Ascending aorta (tissue), 2 donors: ENCODE data around the gene FOXJ3. TPM values are rescaled to one million over a fixed set of nuclear protein-coding genes. Genes with fewer than 3 reads are reported as not detected.

ENCODE experiments used
- DNase-seq, 2 donors: peaks; one replicate each; pipeline ENCODE4 v3.0.0-alpha.2; 2019; ENCODE audit warnings: low spot score in 2 of 2
- H3K27ac ChIP-seq, 2 donors: fragments of 200-600 bp; sonication (generic); one replicate each; pipeline ENCODE4 v1.5.1; 2016 to 2017; ENCODE audit warnings: mild to moderate bottlenecking in 1 of 2
- H3K27me3 ChIP-seq: fragments of 200-600 bp; sonication (generic); one replicate; pipeline ENCODE4 v1.5.1; 2017
- H3K36me3 ChIP-seq, 2 donors: fragments of 200-600 bp; sonication (generic); one replicate each; pipeline ENCODE4 v1.5.1; 2016
- H3K4me1 ChIP-seq, 2 donors: fragments of 200-600 bp; sonication (generic); one replicate each; pipeline ENCODE4 v1.5.1; 2016 to 2017; ENCODE audit warnings: mild to moderate bottlenecking in 1 of 2
- H3K4me3 ChIP-seq, 2 donors: fragments of 200-600 bp; sonication (generic); one replicate each; pipeline ENCODE4 v1.5.1; 2016 to 2017; ENCODE audit warnings: mild to moderate bottlenecking in 1 of 2
- H3K9me3 ChIP-seq, 2 donors: fragments of 200-600 bp; sonication (generic); one replicate each; pipeline ENCODE4 v1.5.1; 2016
- intact Hi-C: fragments of 100-400 bp; cut with DNase I; formaldehyde crosslinking; loops from one replicate; pipeline ENCODE4 v1.15.1; 2023
- total RNA-seq: library from RNA; depleted of rRNA; stranded (reverse); fragments of >200 nt; gene quantifications from one replicate; pipeline ENCODE4 v1.1.0, GENCODE V29; 2016
- TF ChIP-seq, protein P1 (sequence below), 3 experiments: fragments of 200-600 bp in 2 of 3; fragments of 450-650 bp in 1 of 3; sonication (generic) in 2 of 3; IDR thresholded peaks; one replicate each; pipeline ENCODE4 v1.5.1; 2016 to 2019; ENCODE audit warnings: antibody characterized with exemption in 3 of 3, mild to moderate bottlenecking in 1 of 3, moderate library complexity in 1 of 3

The FOXJ3 gene
- total RNA-seq, 1 donor from 2014 or later: 62.8 TPM

- intact Hi-C loops: no loop called here
- Histone ChIP-seq H3K4me1 (no peaks in the 10 kb centered on the region), H3K9me3 (no peaks in the 10 kb centered on the region), H3K36me3 (no peaks in the 10 kb centered on the region), H3K4me3 (no peak overlapping the region), H3K27me3 (no peaks in the 10 kb centered on the region), H3K27ac (no peak overlapping the region)
- DNase-seq: no peak
- TF ChIP-seq, protein P1, sequence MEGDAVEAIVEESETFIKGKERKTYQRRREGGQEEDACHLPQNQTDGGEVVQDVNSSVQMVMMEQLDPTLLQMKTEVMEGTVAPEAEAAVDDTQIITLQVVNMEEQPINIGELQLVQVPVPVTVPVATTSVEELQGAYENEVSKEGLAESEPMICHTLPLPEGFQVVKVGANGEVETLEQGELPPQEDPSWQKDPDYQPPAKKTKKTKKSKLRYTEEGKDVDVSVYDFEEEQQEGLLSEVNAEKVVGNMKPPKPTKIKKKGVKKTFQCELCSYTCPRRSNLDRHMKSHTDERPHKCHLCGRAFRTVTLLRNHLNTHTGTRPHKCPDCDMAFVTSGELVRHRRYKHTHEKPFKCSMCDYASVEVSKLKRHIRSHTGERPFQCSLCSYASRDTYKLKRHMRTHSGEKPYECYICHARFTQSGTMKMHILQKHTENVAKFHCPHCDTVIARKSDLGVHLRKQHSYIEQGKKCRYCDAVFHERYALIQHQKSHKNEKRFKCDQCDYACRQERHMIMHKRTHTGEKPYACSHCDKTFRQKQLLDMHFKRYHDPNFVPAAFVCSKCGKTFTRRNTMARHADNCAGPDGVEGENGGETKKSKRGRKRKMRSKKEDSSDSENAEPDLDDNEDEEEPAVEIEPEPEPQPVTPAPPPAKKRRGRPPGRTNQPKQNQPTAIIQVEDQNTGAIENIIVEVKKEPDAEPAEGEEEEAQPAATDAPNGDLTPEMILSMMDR (IDR thresholded peaks at IDR 0.05): no peak
Measured at GRCh38 chr1:42340901-42341300, 5.9 kb upstream of the FOXJ3 start.

DNA sequence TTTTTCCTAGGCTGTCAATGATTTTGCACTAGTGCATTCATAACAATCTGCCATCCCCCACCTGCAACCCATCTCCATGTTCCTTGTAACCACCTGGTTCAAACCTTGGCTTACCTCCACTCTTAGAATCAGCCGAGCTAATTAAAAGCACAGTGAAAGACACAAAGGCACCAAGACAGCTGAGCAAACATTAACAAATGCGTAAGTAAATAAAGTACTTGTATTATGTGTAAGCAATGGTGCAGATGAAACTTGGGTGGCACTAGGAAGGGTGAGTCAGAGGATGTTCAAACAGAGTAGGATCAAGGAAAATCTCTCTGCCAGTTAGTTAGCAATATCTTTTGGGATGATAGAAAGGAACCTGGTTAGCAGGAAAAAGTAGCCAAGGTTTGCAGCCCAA lies 5.1 kb upstream of the FOXJ3 start:
- no peak for DNase-seq
- intact Hi-C loops: no loop called here
- Histone ChIP-seq H3K27me3 (no peaks in the 10 kb centered on the region), H3K27ac (no peak overlapping the region), H3K9me3 (no peaks in the 10 kb centered on the region), H3K4me1 (no peaks in the 10 kb centered on the region), H3K4me3 (no peak overlapping the region), H3K36me3 (no peaks in the 10 kb centered on the region)
- TF ChIP-seq, protein P1 (IDR thresholded peaks at IDR 0.05): no peak

DNA sequence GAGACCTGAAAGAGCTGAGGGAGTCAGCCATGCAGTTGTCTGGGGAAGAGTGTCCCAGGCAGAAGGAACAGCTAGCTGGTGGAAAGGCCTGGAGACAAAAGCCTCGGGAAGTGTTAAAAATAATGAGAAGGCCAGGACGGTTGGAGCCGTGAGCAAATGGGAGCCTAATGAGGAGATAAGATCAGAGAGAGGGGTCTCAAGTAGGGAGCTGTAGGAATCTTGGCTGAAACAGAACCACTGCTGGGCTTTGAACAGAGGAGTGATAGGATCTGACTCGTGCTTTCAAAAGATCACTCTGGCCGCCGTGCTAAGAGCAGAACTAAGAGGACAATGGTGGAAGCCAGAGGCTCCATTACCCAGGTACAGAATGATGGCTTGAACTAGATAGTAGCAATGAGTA lies 1.9 kb upstream of the FOXJ3 start:
- no peak overlapping the region for H3K27ac ChIP-seq
- no peaks in the 10 kb centered on the region for H3K36me3 ChIP-seq
- no peaks in the 10 kb centered on the region for H3K27me3 ChIP-seq
- no peak for DNase-seq
- TF ChIP-seq, protein P1 (IDR thresholded peaks at IDR 0.05): no peak
- intact Hi-C loops: loop anchor here (5.0 to 10.0 kb wide), 5 partner anchors 162 to 1658 kb away; partner anchors contain the start of genes CCDC24 and PPIH
- no peaks in the 10 kb centered on the region for H3K9me3 ChIP-seq
- peaks cover 0 to 10% of the 10 kb centered on the region in 2 donors for H3K4me1 ChIP-seq
- no peak overlapping the region for H3K4me3 ChIP-seq

- peak overlapping the region; percentile 88 to 91 for H3K27ac ChIP-seq
- H3K36me3 ChIP-seq: no peaks in the 10 kb centered on the region
- no peaks in the 10 kb centered on the region for H3K9me3 ChIP-seq
- DNase-seq: peak in 1 of 2 donors; percentile 63
- H3K27me3 ChIP-seq: no peaks in the 10 kb centered on the region
- H3K4me1 ChIP-seq: peaks cover 0 to 11% of the 10 kb centered on the region in 2 donors
- H3K4me3 ChIP-seq: peak overlapping the region; percentile 95 to 99
- intact Hi-C loops: loop anchor here (1.0 to 10.0 kb wide), 7 partner anchors 120 to 1659 kb away; partner anchors contain the start of genes CCDC24, PPCS, PPIH and ZMYND12
- TF ChIP-seq, protein P1 (IDR thresholded peaks at IDR 0.05): no peak
Measured at GRCh38 chr1:42335809-42336518, 929 bp upstream of the FOXJ3 start.

DNA sequence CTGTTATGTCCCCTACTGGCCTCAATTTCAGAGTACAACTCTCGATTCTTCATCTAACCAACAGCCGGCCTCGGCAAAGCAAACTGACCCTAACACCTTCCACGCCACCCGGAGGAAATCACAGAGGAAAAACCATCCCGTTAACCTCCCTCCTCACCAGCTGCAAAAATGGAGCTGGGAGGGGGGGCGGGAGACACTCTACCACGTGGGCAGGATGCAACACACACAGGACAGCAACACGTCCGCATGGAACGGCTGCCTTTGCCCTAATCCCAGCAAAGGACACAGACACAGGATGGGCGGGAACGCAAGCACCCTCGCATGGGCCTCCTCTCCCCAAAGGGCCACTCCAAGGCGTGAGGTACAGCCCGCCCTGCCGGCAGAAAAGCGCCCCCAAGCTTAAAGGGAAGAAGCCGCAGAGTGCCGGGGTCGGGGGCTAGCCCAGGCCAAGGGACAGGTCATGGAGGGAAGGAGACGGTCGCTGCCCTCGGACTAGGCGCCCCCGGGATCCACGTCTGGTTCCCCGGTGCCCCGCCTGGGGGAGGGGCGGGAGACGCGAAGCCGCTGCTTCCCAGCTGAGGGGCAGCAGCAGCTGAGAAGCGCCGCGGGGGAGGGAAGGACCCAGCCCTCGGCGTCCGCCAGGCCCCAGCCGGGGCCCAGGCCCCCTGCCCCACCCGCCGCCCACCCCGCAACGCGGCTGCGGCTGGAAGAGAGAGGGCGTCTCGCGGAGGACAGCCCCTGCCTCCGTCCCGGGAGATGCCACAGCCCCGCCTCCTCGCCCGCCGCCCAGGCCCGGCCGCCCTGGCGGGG lies 590 bp downstream of the FOXJ3 start:
- intact Hi-C loops: loop anchor here (1.0 to 10.0 kb wide), 8 partner anchors 122 to 1660 kb away; partner anchors contain the start of genes C1orf50, CCDC24, P3H1 and PPCS
- TF ChIP-seq, protein P1 (IDR thresholded peaks at IDR 0.05): no peak
- Histone ChIP-seq H3K36me3 (no peaks in the 10 kb centered on the region), H3K27ac (peak overlapping the region; percentile 88 to 91), H3K4me1 (peaks cover 0 to 11% of the 10 kb centered on the region in 2 donors), H3K27me3 (no peaks in the 10 kb centered on the region), H3K9me3 (no peaks in the 10 kb centered on the region), H3K4me3 (peak overlapping the region; percentile 95 to 99)
- DNase-seq: peak in 1 of 2 donors; percentile 67
